NCI-H2171 treated with DMSO at 0.1 percent for 48 hours (cell line): ENCODE results near the gene ASTN2.
A peak's percentile ranks its signal among the peaks of the same experiment; 100 is the strongest.
"Not testable (repeated sequence)": the region's sequence is repeated elsewhere in the genome, so short reads cannot be mapped to it uniquely, and the experiment has no call there.

ENCODE experiments used
- DNase-seq: peaks from one replicate; lab custom pipeline; 2025; lab: John Stamatoyannopoulos, UW

Gene ASTN2

DNA sequence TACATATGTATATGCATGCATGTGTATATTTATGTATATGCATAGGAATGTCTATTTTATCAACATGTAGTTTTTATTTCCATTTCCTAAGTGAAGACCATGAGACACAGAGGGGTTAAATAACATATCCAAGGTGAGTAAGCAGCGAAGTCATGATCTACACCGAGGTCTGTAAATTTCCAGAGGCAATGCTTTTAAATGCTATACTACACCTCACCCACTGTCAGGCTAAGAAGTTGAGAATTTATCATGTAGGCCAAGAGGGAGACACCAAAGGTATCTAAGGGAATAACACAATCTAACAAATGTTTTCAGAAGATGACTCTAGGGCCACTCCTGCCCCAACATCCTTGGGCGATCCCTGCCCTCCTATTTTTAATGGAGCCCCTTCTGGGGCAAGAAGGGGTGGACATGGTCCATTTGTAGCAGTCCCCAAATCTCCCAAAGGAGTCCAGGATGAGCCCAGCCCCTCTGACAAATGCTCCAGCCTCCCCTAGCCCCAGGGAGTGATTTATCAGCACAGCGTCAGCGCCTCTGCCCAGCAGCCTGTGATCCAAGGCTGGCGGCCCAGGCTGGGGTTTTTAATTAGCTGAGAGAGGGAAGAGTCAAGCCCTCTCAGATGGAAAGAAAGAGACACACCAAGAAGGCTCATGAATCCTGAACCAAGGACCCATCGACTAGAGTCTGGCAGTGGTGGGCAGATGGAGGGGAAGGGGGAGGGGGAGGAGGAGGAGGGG is 339.9 kb downstream of the ASTN2 start:
- peak; percentile 13 for DNase-seq

GRCh38 chr9:117074342-117074662 is 340.6 kb downstream of the ASTN2 start:
- DNase-seq, result no peak

DNA sequence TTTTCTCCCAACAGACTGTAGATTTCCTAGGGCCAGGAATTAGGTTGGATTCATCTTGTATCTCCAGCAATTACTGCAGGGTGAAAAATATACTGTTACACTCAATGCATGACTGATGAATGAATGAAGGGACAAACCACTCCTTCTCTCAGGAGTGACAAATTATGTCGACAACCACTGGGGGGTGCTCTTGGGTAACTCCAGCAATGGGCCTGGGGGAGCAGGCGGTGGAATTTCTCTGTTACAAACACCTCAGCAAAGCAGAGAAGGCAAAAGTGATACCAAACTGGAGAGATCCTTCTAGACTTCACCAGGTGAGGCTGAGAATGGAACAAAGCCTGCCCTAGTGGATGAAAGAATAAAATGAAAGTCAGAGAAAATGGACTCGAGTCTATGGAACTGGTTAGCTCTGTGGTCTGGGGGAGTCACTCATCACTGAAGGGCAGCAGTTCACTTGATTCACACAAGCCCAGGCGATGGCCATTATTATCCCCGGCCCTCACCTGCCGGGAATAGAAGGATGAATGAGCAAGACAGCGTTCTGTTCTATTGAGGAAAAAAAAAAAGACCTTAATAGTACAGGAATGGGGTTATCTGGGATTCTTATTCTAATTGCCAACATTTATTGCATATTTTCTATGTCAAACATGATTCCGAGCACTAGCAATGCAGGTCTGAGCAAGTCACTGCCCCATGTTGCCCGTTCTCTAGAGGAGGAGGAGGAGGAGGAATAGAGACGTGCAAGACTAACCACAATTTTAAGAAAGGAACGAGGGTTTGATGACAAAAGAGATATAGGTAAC is 341.1 kb downstream of the ASTN2 start:
- DNase-seq, result peak; percentile 31

GRCh38 chr9:117073071-117073470 is 341.8 kb downstream of the ASTN2 start:
- DNase-seq, result no peak

DNA sequence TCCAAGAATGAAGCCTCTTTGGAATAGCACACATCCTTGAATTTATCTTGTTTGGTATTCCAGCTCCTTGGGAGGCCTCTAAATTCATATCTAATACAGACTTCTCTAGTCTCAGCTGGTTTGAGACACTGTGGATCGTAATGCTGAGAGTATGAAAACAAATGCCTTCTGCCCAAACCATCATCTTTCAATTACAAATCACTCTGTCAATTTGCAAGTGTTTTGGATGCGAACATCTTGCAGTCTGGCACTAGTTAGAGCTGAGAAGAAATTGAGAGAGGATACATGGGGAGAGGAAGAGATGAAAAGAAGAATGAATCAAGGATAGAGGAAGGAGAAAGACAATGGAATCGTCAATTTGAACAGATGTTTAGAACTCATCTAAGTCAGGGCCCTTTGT is 342.6 kb downstream of the ASTN2 start:
- DNase-seq, result no peak

DNA sequence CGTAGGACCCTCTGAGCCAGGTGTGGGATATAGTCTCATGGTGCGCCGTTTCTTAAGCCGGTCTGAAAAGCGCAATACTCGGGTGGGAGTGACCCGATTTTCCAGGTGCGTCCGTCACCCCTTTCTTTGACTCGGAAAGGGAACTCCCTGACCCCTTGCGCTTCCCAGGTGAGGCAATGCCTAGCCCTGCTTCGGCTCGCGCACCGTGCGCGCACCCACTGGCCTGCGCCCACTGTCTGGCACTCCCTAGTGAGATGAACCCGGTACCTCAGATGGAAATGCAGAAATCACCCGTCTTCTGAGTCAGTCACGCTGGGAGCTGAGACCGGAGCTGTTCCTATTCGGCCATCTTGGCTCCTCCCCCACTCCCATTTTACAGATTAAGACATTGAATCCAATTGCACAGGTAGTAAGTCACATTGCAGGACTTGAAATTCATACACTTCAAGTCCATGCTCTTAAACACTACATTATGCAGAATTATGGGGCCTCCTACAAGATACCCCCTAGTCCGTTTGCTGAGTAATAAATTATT is 343.1 kb downstream of the ASTN2 start:
- not testable (repeated sequence) for DNase-seq

GRCh38 chr9:117063721-117064471 is 351.0 kb downstream of the ASTN2 start:
- DNase-seq, result no peak

DNA sequence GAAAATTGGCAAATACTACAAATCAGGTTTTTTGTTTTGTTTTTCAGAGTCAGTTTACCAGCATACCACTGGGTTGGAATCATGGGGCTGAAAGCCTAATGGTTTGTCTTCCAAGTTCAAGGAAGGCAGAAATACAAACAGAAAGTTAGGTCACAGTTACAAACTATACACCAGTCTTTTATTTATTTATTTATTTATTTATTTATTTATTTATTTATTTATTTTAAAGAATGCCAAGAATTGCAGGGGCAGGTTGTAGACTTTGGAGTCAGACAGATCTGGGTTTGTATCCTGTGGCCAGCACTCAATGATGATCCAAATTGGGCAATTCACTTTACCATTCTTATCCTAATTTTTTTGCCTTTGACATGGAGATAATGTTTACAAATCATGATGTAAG is 353.9 kb downstream of the ASTN2 start:
- DNase-seq, result no peak

GRCh38 chr9:117050007-117050406 is 364.9 kb downstream of the ASTN2 start:
- DNase-seq, result no peak

DNA sequence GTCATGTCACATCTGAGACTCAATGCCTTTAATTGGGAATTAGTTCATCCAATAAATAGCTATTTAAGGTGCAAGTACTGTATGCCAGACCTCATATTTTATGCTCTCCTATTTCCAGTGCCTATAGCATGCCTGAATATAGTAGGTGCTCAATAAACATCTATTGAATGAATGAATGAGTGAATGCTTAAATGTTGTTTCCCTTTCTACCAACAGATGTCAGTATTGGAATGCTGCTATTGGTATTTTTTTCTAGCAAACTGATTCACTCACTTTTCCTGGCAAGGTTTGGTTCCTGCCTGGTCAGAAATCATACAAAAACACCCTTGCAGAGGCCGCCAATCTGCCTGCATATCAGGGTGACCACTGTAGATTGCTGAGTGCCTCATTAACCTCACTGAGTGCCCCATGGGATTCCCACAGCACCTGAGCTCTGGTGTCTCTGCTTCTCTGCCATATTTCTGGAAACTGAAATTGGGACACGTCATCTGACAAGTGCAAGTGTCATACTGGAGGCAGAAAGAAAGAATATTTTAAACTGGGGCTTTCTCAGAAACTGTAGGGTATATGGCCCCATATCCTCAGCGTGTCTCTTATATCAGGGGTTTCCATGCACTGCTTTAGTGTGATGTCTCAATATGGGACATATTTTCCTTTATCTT is 368.1 kb downstream of the ASTN2 start:
- no peak for DNase-seq

- no peak for DNase-seq
These were observed 370.6 kb downstream of the ASTN2 start for GRCh38 chr9:117044241-117044640.

DNA sequence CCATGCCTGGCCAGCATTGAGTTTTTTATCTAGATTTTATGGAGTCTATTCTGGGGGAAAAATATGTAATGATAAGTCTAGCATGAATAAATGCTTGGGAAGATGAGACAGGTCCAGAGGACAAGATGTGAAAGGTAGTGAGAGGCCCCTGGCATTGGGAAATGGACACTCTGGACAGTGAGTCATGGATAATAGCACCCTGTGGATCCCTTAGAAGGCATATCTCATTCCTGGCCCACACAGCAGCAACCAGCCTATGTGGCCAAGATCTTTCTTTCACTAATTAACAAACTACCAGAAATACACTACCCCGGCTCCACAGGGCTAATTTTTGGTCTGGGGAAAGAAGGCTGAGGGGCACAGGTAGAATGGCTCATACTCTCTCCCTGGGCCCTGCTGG is 371.7 kb downstream of the ASTN2 start:
- DNase-seq, result no peak

DNA sequence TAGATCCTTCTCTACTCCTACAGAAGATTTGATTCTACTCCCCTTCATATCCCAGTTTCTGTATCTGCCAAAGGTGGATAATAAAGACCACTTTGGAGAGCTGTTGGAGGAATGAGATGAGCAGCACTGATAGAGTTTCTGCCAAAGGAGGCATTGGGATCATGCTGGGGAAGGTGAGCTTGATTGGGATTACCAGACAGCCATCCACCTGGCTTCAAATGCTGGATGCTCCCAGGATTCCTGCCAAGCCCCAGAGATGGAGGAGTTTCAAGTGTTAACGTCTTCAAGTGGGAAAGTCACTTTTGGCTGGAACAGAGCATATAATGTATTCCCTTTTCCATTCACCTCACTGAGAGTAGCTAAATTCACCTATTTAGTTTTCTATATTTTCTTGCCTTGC is 379.3 kb downstream of the ASTN2 start:
- no peak for DNase-seq

DNA sequence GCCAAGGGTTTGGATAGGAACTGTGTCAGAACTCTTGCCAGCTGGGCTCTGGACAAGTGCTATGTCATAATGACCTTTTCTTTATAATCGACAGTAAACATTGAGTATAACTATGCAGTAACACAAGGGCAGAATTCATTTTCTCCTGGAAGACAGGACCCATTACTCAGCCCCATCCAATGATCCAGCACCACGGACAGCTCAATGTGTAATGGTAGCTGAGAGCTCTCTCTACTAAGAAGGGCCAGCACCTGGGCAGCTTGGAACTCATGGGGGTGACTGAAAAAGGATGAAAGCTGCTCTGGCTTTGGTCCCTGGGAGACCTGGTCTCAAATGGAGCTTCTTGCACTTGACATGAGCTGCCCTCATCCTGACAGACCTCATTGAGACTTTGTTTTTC is 380.0 kb downstream of the ASTN2 start:
- no peak for DNase-seq

- no peak for DNase-seq
These were observed 384.5 kb downstream of the ASTN2 start for GRCh38 chr9:117030254-117030768.

GRCh38 chr9:117029341-117029740 is 385.5 kb downstream of the ASTN2 start:
- DNase-seq, result no peak

DNA sequence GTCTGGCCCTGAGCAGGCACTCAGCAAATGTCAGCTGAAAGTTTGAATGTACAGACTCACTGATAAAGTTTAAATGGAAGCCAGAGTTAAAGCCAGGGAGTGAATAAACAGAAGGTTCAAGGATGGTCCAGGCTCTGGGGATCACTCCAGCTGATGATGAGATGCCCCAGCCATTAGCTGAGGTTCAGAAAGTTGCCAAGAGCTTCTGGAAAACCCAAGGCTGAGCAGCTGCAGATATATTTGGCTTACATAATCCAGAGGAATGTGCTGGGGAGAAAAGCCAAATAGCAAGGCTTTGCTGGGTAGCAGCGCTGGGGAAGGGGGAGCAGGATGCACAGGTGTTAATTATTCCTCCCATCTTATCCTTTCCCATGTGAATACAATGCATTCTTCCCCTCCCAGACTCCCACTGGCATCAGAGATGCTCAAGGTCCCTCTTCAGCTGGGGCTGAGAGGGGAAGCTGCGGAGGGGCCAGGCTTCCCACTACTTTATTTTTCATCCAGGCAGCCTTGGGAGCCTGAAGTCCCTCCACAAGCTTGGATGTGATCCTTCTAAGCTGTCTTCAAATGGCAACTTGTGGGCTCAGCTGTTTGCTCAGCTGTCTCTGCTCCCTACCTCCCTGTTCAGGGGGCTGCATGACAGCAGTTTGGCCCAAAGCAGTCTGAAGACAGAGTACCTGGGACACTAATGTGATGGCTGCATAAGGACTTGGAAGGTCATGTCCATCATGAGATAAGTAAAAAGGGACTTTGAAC is 386.6 kb downstream of the ASTN2 start:
- no peak for DNase-seq

DNA sequence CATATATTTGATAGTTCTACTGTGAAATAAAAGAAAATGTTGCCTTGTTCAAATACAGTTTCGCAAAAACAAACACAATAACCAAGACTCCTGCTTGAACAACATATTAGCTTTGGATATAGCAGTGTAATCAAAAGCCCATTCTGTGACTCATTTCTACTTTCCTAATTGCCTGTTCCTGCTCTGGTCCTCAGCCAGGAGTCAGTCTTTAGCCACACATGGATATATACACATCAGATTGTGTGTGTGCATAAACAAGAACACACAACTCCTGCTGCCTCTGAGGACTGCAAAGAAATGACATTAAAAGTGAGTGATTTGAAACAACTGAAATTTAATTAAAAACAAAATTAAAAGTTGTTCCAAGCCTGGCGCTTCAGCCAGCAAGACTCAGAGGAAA is 393.0 kb downstream of the ASTN2 start:
- DNase-seq, result no peak

DNA sequence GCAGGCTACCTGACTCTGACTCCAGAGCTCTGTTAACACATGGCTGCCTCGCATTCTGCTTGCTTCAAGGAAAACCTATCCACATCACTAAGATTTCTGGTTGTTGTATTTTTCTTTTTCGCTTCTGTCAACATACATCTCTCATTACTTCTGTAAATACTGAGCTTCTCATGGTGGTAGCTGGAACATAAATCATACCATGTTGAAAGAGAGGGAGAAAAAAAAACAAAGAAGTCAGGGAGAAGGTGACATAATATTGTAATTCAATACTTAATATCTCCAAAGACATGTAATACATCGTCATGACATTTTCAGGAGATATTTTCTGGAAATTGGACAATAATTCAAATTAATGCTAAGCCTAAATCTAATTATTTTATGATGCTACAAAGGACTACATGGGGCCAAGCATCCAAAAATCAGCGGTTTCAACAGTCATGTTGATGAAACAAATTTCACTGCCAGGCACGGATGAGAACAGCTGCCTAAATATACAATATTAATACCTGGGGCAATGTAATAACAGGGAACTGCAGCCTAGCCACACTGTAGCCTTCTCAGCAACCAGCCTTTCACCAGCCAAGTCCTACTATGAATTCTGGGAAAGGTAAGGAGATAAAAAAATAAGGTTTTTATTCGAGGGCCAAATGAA is 395.8 kb downstream of the ASTN2 start:
- DNase-seq, result peak; percentile 42

DNA sequence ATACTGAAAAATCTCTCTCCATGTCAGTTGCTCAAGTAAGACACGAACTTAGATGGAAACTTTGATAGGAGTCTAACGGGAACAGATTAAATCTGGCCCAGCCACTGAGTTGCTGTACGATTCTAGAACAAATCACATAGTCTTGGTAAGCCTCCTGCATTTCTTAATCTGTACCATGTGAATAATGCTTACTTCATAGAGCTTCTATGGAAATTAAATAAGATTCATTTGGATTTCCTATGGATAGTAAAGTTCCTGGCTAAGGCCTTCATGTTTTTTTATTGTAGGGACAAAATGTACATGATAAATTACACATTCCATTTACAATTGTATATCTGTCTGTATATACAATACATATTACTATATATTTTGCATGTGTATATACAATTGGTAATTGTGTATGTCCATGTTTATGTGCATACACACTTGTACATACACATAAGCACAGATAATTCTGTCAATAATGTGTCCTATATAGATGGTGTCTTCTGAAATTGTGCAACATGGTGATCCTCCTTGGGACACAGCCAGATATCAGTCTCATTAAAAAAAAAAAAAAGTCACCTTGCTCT is 397.4 kb downstream of the ASTN2 start:
- DNase-seq, result no peak
